Endothelial cell of umbilical vein (primary cell): Measurements from ENCODE around the gene RALGAPA1.

Experiments
- CTCF ChIP-seq, 2 donors: IDR thresholded peaks; 1 replicate in 1 of 2; 2 replicates in 1 of 2; pipeline ENCODE4 v1.5.1; 2011; ENCODE audit warnings: low read length in 2 of 2, mild to moderate bottlenecking in 2 of 2, moderate library complexity in 2 of 2, control low read depth in 1 of 2, inconsistent platforms in 1 of 2, low read depth in 1 of 2; ENCODE audit not compliant: insufficient read depth in 1 of 2; ENCODE audit errors: extremely low read depth in 1 of 2
- EZH2 ChIP-seq: IDR thresholded peaks from 2 replicates; pipeline ENCODE4 v1.6.1; 2012; ENCODE audit warnings: borderline replicate concordance, low read depth, mild to moderate bottlenecking, moderate library complexity, low read length, inconsistent platforms; ENCODE audit not compliant: severe bottlenecking
- FOS ChIP-seq: IDR thresholded peaks from 2 replicates; pipeline ENCODE4 v1.6.1; 2011; ENCODE audit warnings: mild to moderate bottlenecking, low read length, moderate library complexity, borderline replicate concordance; ENCODE audit not compliant: insufficient read depth
- GATA2 ChIP-seq: IDR thresholded peaks from 2 replicates; pipeline ENCODE4 v1.7.0; 2011; ENCODE audit warnings: low read depth, mild to moderate bottlenecking, moderate library complexity, mixed read lengths, low read length; ENCODE audit not compliant: insufficient read length, insufficient read depth
- JUN ChIP-seq: IDR thresholded peaks from 2 replicates; pipeline ENCODE4 v1.6.1; 2011; ENCODE audit warnings: borderline replicate concordance, low read depth; ENCODE audit not compliant: insufficient read length, insufficient read depth
- MAX ChIP-seq: IDR thresholded peaks from 2 replicates; pipeline ENCODE4 v1.6.1; 2011; ENCODE audit not compliant: insufficient read depth, insufficient read length
- MYC ChIP-seq: IDR thresholded peaks from one replicate; pipeline ENCODE4 v1.6.1; 2011; ENCODE audit warnings: mild to moderate bottlenecking, low read depth, low read length
- POLR2A ChIP-seq: IDR thresholded peaks from 2 replicates; pipeline ENCODE4 v1.6.1; 2012; ENCODE audit warnings: low read depth, mild to moderate bottlenecking, control low read depth, low read length
- POLR2AphosphoS5 ChIP-seq: IDR thresholded peaks from 2 replicates; pipeline ENCODE4 v1.6.1; 2012; ENCODE audit warnings: low read depth, mild to moderate bottlenecking, control low read depth, low read length, moderate library complexity; ENCODE audit not compliant: insufficient read depth

- TF ChIP-seq MYC: no peak
- no peak for TF ChIP-seq CTCF (IDR thresholded peaks at IDR 0.05; ENCODE audit: extremely low read depth in 1 of 2, insufficient read depth in 1 of 2, low read depth in 1 of 2, low read length in 2 of 2)
- no peak for TF ChIP-seq MAX
- no peak for TF ChIP-seq EZH2
- TF ChIP-seq POLR2A: no peak
- TF ChIP-seq JUN: no peak
- TF ChIP-seq POLR2AphosphoS5: no peak
- no peak for TF ChIP-seq FOS
- TF ChIP-seq GATA2: no peak
Measured at GRCh38 chr14:35696575-35696974, 112.5 kb downstream of the RALGAPA1 start.
